Measurements from ENCODE around the gene PTPN3. TPM values are rescaled to one million over a fixed set of nuclear protein-coding genes. Genes with fewer than 3 reads are reported as not detected.

Gene PTPN3
- total RNA-seq, 1 experiment from 2014 or later, result 0.20 TPM

GRCh38 chr9:109478665-109479380 lies 19.3 kb downstream of the PTPN3 start:
- in situ Hi-C loops (cut with HindIII; ENCODE audit: low sequenced_read_pairs), result no loop called here
- no peak for DNase-seq (ENCODE audit: low spot score)

- in situ Hi-C loops (cut with HindIII; ENCODE audit: low sequenced_read_pairs), result no loop called here
- no peak for DNase-seq (ENCODE audit: low spot score)
Measured at GRCh38 chr9:109478051-109478563, 20.0 kb downstream of the PTPN3 start.

GRCh38 chr9:109477258-109478050 lies 20.7 kb downstream of the PTPN3 start:
- DNase-seq (ENCODE audit: low spot score), result peak; percentile 81

GRCh38 chr9:109476642-109477257 lies 21.4 kb downstream of the PTPN3 start:
- in situ Hi-C loops (cut with HindIII; ENCODE audit: low sequenced_read_pairs), result no loop called here
- no peak for DNase-seq (ENCODE audit: low spot score)

More at GRCh38 chr9:109477258-109478050, 20.7 kb downstream of the PTPN3 start:
- in situ Hi-C loops (cut with HindIII; ENCODE audit: low sequenced_read_pairs), result no loop called here

GRCh38 chr9:109475526-109475925 lies 22.6 kb downstream of the PTPN3 start:
- in situ Hi-C loops (cut with HindIII; ENCODE audit: low sequenced_read_pairs), result no loop called here
- DNase-seq (ENCODE audit: low spot score), result no peak

GRCh38 chr9:109474944-109475343 lies 23.2 kb downstream of the PTPN3 start:
- in situ Hi-C loops (cut with HindIII; ENCODE audit: low sequenced_read_pairs), result no loop called here
- DNase-seq (ENCODE audit: low spot score), result no peak

- DNase-seq (ENCODE audit: low spot score), result no peak
- in situ Hi-C loops (cut with HindIII; ENCODE audit: low sequenced_read_pairs), result no loop called here
Measured at GRCh38 chr9:109474170-109474569, 23.9 kb downstream of the PTPN3 start.

- no peak for DNase-seq (ENCODE audit: low spot score)
- in situ Hi-C loops (cut with HindIII; ENCODE audit: low sequenced_read_pairs), result no loop called here
Measured at GRCh38 chr9:109473329-109473728, 24.8 kb downstream of the PTPN3 start.

GRCh38 chr9:109471475-109472393 lies 26.4 kb downstream of the PTPN3 start:
- in situ Hi-C loops (cut with HindIII; ENCODE audit: low sequenced_read_pairs), result no loop called here
- DNase-seq (ENCODE audit: low spot score), result no peak

- in situ Hi-C loops (cut with HindIII; ENCODE audit: low sequenced_read_pairs), result no loop called here
- DNase-seq (ENCODE audit: low spot score), result peak; percentile 88
Measured at GRCh38 chr9:109469646-109470358, 28.3 kb downstream of the PTPN3 start.

GRCh38 chr9:109468927-109469326 lies 29.2 kb downstream of the PTPN3 start:
- DNase-seq (ENCODE audit: low spot score), result no peak
- in situ Hi-C loops (cut with HindIII; ENCODE audit: low sequenced_read_pairs), result no loop called here

GRCh38 chr9:109467936-109468335 lies 30.2 kb downstream of the PTPN3 start:
- DNase-seq (ENCODE audit: low spot score), result no peak
- in situ Hi-C loops (cut with HindIII; ENCODE audit: low sequenced_read_pairs), result no loop called here

- in situ Hi-C loops (cut with HindIII; ENCODE audit: low sequenced_read_pairs), result no loop called here
Measured at GRCh38 chr9:109466623-109467590, 31.2 kb downstream of the PTPN3 start.

GRCh38 chr9:109463924-109464625 lies 34.0 kb downstream of the PTPN3 start:
- DNase-seq (ENCODE audit: low spot score), result no peak
- in situ Hi-C loops (cut with HindIII; ENCODE audit: low sequenced_read_pairs), result no loop called here

More at GRCh38 chr9:109466623-109467590, 31.2 kb downstream of the PTPN3 start:
- no peak for DNase-seq (ENCODE audit: low spot score)

GRCh38 chr9:109460576-109460975 lies 37.5 kb downstream of the PTPN3 start:
- in situ Hi-C loops (cut with HindIII; ENCODE audit: low sequenced_read_pairs), result no loop called here

GRCh38 chr9:109459423-109459822 lies 38.7 kb downstream of the PTPN3 start:
- no peak for DNase-seq (ENCODE audit: low spot score)
- in situ Hi-C loops (cut with HindIII; ENCODE audit: low sequenced_read_pairs), result no loop called here

More at GRCh38 chr9:109460576-109460975, 37.5 kb downstream of the PTPN3 start:
- no peak for DNase-seq (ENCODE audit: low spot score)

Measured in G401 (cell line).